HL-60 (cell line): ENCODE measurements around the gene TFB2M.

Experiments
- CTCF ChIP-seq: IDR thresholded peaks from one replicate; pipeline ENCODE4 v1.5.1; 2011; ENCODE audit warnings: low read length, control low read depth, inconsistent platforms; ENCODE audit not compliant: insufficient read depth
- GABPA ChIP-seq: IDR thresholded peaks from 2 replicates; pipeline ENCODE4 v1.6.1; 2012; ENCODE audit warnings: low read depth
- POLR2AphosphoS5 ChIP-seq: IDR thresholded peaks from 2 replicates; pipeline ENCODE4 v1.6.1; 2012; ENCODE audit warnings: low read depth
- REST ChIP-seq: IDR thresholded peaks from 2 replicates; pipeline ENCODE4 v1.6.1; 2012; ENCODE audit warnings: low read depth; ENCODE audit not compliant: insufficient replicate concordance
- SPI1 ChIP-seq: IDR thresholded peaks from 2 replicates; pipeline ENCODE4 v1.6.1; 2012; ENCODE audit warnings: low read depth, mild to moderate bottlenecking, borderline replicate concordance

GRCh38 chr1:246508897-246509688, 57.0 kb downstream of the TFB2M start:
- no peak for TF ChIP-seq REST
- no peak for TF ChIP-seq CTCF
- no peak for TF ChIP-seq POLR2AphosphoS5
- no peak for TF ChIP-seq SPI1
- no peak for TF ChIP-seq GABPA
